ENCODE measurements around the gene PSMD3.
"Not testable (repeated sequence)": the region's sequence is repeated elsewhere in the genome, so short reads cannot be mapped to it uniquely, and the experiment has no call there.

Gene PSMD3

GRCh38 chr17:39980351-39981206 is at the start of gene PSMD3:
TSS of gene PSMD3 (plus strand) at chr17:39980807. CDS start at chr17:39980971, 164 bp downstream.
- peak; percentile 98 for DNase-seq

GRCh38 chr17:39933912-39934311 is 46.7 kb upstream of the PSMD3 start:
- DNase-seq = no peak

GRCh38 chr17:39934324-39934723 is 46.3 kb upstream of the PSMD3 start:
- no peak for DNase-seq

- DNase-seq = no peak
Measured at GRCh38 chr17:39935909-39936308, 44.7 kb upstream of the PSMD3 start.

- no peak for DNase-seq
Measured at GRCh38 chr17:39937447-39937846, 43.2 kb upstream of the PSMD3 start.

- no peak for DNase-seq
Measured at GRCh38 chr17:39938140-39938869, 42.3 kb upstream of the PSMD3 start.

GRCh38 chr17:39939106-39939505 is 41.5 kb upstream of the PSMD3 start:
- DNase-seq = no peak

GRCh38 chr17:39939588-39940419 is 40.8 kb upstream of the PSMD3 start:
- peak; percentile 10 for DNase-seq

GRCh38 chr17:39943702-39944392 is 36.8 kb upstream of the PSMD3 start:
- no peak for DNase-seq

GRCh38 chr17:39944393-39944711 is 36.3 kb upstream of the PSMD3 start:
- no peak for DNase-seq

GRCh38 chr17:39946551-39947330 is 33.9 kb upstream of the PSMD3 start:
- DNase-seq = no peak

GRCh38 chr17:39948489-39948828 is 32.1 kb upstream of the PSMD3 start:
- not testable (repeated sequence) for DNase-seq

- no peak for DNase-seq
Measured at GRCh38 chr17:39949028-39949427, 31.6 kb upstream of the PSMD3 start.

- no peak for DNase-seq
Measured at GRCh38 chr17:39950871-39951348, 29.7 kb upstream of the PSMD3 start.

GRCh38 chr17:39951924-39952679 is 28.5 kb upstream of the PSMD3 start:
- DNase-seq = no peak

GRCh38 chr17:39952680-39953470 is 27.7 kb upstream of the PSMD3 start:
- DNase-seq = peak; percentile 98

- DNase-seq = no peak
Measured at GRCh38 chr17:39953471-39953888, 27.1 kb upstream of the PSMD3 start.

- no peak for DNase-seq
Measured at GRCh38 chr17:39954876-39955275, 25.7 kb upstream of the PSMD3 start.

GRCh38 chr17:39955726-39956225 is 24.8 kb upstream of the PSMD3 start:
- no peak for DNase-seq

GRCh38 chr17:39960524-39961041 is 20.0 kb upstream of the PSMD3 start:
- no peak for DNase-seq
